ENCODE measurements around the gene ARPC5. TPM values are rescaled to one million over a fixed set of nuclear protein-coding genes. Genes with fewer than 3 reads are reported as not detected.

ARPC5 gene
- total RNA-seq, 1 donor from 2014 or later: 191 TPM

DNA sequence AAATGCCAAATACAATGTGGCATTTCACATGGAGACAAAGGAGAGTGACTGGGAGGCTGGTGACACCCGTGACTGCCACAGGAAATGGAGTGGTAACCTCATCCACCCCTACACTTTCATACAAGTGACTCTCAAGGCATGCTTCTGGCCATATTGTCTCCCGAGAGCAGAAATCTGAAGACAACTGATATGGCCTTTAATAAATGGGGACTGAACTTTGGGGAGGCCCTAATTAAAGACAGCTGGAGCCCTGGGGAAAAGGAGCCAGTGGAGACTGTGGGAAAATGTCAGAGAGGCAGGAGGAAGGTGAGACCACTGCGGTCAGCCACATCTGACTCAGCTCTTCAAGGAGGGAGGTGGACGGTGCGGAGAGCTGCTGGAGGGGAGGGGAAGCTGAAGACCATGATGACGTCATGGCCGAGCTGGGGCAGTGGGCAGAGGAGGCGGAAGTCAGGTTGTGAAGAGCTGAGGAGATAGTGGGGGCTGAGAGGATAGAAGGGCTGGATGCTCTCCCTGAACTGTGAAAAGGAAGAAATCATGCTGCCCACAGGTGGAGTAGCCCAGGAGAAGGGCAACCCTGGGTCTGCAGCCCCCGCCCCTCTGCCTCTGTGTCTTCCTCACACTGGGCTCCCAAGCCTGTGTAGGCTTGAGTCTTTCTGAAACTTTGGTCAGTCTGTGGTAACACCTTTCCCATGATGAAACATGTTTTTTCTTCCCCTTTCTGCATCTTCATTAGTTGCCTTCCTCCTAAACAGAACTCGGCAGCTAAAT is 31.4 kb downstream of the ARPC5 start:
- ATAC-seq: peak; percentile 68 to 81
- intact Hi-C loops (cut with DNase I): no loop called here
- no peak overlapping the region for H3K4me3 ChIP-seq

GRCh38 chr1:183602510-183602909 is 33.1 kb downstream of the ARPC5 start:
- Histone ChIP-seq H3K9me3 (no peaks in the 10 kb centered on the region), H3K27ac (no peak overlapping the region), H3K36me3 (no peaks in the 10 kb centered on the region), H3K27me3 (ENCODE audit: low read depth) (no peaks in the 10 kb centered on the region), H3K4me1 (peaks cover 29% of the 10 kb centered on the region), H3K4me3 (no peak overlapping the region)
- TF ChIP-seq CTCF (IDR thresholded peaks at IDR 0.05): no peak
- ATAC-seq (no peak), DNase-seq (no peak)
- intact Hi-C loops (cut with DNase I): no loop called here

More for the DNA sequence above, 31.4 kb downstream of the ARPC5 start:
- Histone ChIP-seq H3K4me1 (peaks cover 33% of the 10 kb centered on the region), H3K36me3 (no peaks in the 10 kb centered on the region), H3K27ac (peak overlapping the region; percentile 55), H3K9me3 (no peaks in the 10 kb centered on the region), H3K27me3 (ENCODE audit: low read depth) (no peaks in the 10 kb centered on the region)
- DNase-seq: peak; percentile 76
- no peak for TF ChIP-seq CTCF (IDR thresholded peaks at IDR 0.05)

- peak in 1 of 2 donors; percentile 17 for ATAC-seq
- Histone ChIP-seq H3K27ac (peak overlapping the region; percentile 18), H3K9me3 (no peaks in the 10 kb centered on the region), H3K4me1 (peaks cover 22% of the 10 kb centered on the region), H3K27me3 (ENCODE audit: low read depth) (no peaks in the 10 kb centered on the region), H3K36me3 (no peaks in the 10 kb centered on the region), H3K4me3 (no peak overlapping the region)
- no peak for DNase-seq
- no peak for TF ChIP-seq CTCF (IDR thresholded peaks at IDR 0.05)
- intact Hi-C loops (cut with DNase I): no loop called here
Measured at GRCh38 chr1:183600634-183601033, 34.9 kb downstream of the ARPC5 start.

- H3K4me1 ChIP-seq: peaks cover 22% of the 10 kb centered on the region
- TF ChIP-seq CTCF (IDR thresholded peaks at IDR 0.05): no peak
- no peak for DNase-seq
- H3K9me3 ChIP-seq: no peaks in the 10 kb centered on the region
- H3K36me3 ChIP-seq: no peaks in the 10 kb centered on the region
- H3K27me3 ChIP-seq (ENCODE audit: low read depth): no peaks in the 10 kb centered on the region
- H3K27ac ChIP-seq: peak overlapping the region; percentile 18
- intact Hi-C loops (cut with DNase I): no loop called here
- peak; percentile 63 to 66 for ATAC-seq
- no peak overlapping the region for H3K4me3 ChIP-seq
Measured at GRCh38 chr1:183600136-183600535, 35.4 kb downstream of the ARPC5 start.

- intact Hi-C loops (cut with DNase I): no loop called here
- Histone ChIP-seq H3K27ac (no peak overlapping the region), H3K9me3 (no peaks in the 10 kb centered on the region), H3K27me3 (ENCODE audit: low read depth) (no peaks in the 10 kb centered on the region), H3K36me3 (no peaks in the 10 kb centered on the region), H3K4me3 (no peak overlapping the region), H3K4me1 (peaks cover 22% of the 10 kb centered on the region)
- DNase-seq (no peak), ATAC-seq (no peak)
- TF ChIP-seq CTCF (IDR thresholded peaks at IDR 0.05): no peak
Measured at GRCh38 chr1:183598386-183598785, 37.2 kb downstream of the ARPC5 start.

All from lower lobe of right lung (tissue), 2 donors.